Measurements from ENCODE around the gene P2RY14.

DNA sequence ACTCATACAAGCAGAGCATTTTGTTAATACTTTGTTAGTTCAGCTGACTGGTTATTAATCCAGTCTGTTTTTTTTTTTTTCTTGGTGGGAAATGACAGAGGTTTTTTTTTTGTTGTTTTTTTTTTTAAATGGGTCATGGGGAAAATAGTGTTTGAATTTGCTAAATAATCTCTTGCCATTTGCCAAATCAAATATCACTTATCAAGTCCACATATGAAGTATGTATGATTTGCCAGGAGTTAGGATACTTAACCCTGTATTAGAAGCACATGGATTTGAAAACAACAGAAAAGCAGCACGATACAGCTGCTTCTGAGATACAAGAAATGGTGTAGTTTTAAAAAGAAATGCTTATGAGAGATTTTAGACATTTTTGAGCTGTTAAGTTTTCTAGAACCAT lies 21.6 kb downstream of the P2RY14 start:
- TF ChIP-seq POLR2AphosphoS5 (IDR thresholded peaks at IDR 0.05; ENCODE audit: low read depth, low read length) (no peak), TAF1 (IDR thresholded peaks at IDR 0.05; ENCODE audit: borderline replicate concordance, insufficient read depth, low read length) (no peak)
- TF ChIP-seq, protein P1, sequence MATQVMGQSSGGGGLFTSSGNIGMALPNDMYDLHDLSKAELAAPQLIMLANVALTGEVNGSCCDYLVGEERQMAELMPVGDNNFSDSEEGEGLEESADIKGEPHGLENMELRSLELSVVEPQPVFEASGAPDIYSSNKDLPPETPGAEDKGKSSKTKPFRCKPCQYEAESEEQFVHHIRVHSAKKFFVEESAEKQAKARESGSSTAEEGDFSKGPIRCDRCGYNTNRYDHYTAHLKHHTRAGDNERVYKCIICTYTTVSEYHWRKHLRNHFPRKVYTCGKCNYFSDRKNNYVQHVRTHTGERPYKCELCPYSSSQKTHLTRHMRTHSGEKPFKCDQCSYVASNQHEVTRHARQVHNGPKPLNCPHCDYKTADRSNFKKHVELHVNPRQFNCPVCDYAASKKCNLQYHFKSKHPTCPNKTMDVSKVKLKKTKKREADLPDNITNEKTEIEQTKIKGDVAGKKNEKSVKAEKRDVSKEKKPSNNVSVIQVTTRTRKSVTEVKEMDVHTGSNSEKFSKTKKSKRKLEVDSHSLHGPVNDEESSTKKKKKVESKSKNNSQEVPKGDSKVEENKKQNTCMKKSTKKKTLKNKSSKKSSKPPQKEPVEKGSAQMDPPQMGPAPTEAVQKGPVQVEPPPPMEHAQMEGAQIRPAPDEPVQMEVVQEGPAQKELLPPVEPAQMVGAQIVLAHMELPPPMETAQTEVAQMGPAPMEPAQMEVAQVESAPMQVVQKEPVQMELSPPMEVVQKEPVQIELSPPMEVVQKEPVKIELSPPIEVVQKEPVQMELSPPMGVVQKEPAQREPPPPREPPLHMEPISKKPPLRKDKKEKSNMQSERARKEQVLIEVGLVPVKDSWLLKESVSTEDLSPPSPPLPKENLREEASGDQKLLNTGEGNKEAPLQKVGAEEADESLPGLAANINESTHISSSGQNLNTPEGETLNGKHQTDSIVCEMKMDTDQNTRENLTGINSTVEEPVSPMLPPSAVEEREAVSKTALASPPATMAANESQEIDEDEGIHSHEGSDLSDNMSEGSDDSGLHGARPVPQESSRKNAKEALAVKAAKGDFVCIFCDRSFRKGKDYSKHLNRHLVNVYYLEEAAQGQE (IDR thresholded peaks at IDR 0.05; ENCODE audit: insufficient read depth in 1 of 2, low read depth in 2 of 2, low read length in 2 of 2), result no peak
